HS-27A (cell line): ENCODE measurements around the gene RAB3A.
"Not testable (repeated sequence)": the region's sequence is repeated elsewhere in the genome, so short reads cannot be mapped to it uniquely, and the experiment has no call there.

Source experiments
- DNase-seq: peaks from one replicate; pipeline ENCODE4 v3.0.0-alpha.2; 2012; ENCODE audit warnings: low read depth, missing footprints

Gene RAB3A

GRCh38 chr19:18167975-18168645 lies 35.7 kb downstream of the RAB3A start:
- no peak for DNase-seq

GRCh38 chr19:18167011-18167410 lies 36.8 kb downstream of the RAB3A start:
- DNase-seq = no peak

- no peak for DNase-seq
Measured at GRCh38 chr19:18165794-18166544, 37.9 kb downstream of the RAB3A start.

GRCh38 chr19:18164072-18164471 lies 39.8 kb downstream of the RAB3A start:
- no peak for DNase-seq

GRCh38 chr19:18161636-18162002 lies 42.2 kb downstream of the RAB3A start:
- DNase-seq = no peak

GRCh38 chr19:18160971-18161635 lies 42.7 kb downstream of the RAB3A start:
- DNase-seq = no peak

GRCh38 chr19:18160493-18160970 lies 43.3 kb downstream of the RAB3A start:
- DNase-seq = no peak

- no peak for DNase-seq
Measured at GRCh38 chr19:18159810-18160209, 44.0 kb downstream of the RAB3A start.

- not testable (repeated sequence) for DNase-seq
Measured at GRCh38 chr19:18159059-18159616, 44.7 kb downstream of the RAB3A start.

- no peak for DNase-seq
Measured at GRCh38 chr19:18158467-18158866, 45.4 kb downstream of the RAB3A start.

- no peak for DNase-seq
Measured at GRCh38 chr19:18157465-18158063, 46.3 kb downstream of the RAB3A start.

- DNase-seq = peak; percentile 27
Measured at GRCh38 chr19:18156841-18157464, 46.9 kb downstream of the RAB3A start.

- DNase-seq = no peak
Measured at GRCh38 chr19:18156268-18156667, 47.6 kb downstream of the RAB3A start.

- DNase-seq = no peak
Measured at GRCh38 chr19:18155095-18156087, 48.5 kb downstream of the RAB3A start.

GRCh38 chr19:18153556-18154134 lies 50.2 kb downstream of the RAB3A start:
- no peak for DNase-seq

- DNase-seq = peak; percentile 94
Measured at GRCh38 chr19:18152817-18153555, 50.9 kb downstream of the RAB3A start, which contains the start of gene PIK3R2. TSS of gene PIK3R2 (plus strand) at chr19:18153163. CDS start at chr19:18155880, 2,717 bp downstream.

GRCh38 chr19:18152442-18152816 lies 51.4 kb downstream of the RAB3A start:
- DNase-seq = peak; percentile 95

- no peak for DNase-seq
Measured at GRCh38 chr19:18150776-18151624, 52.8 kb downstream of the RAB3A start.
